ENCODE results near the gene ELOVL3.

Gene ELOVL3

DNA sequence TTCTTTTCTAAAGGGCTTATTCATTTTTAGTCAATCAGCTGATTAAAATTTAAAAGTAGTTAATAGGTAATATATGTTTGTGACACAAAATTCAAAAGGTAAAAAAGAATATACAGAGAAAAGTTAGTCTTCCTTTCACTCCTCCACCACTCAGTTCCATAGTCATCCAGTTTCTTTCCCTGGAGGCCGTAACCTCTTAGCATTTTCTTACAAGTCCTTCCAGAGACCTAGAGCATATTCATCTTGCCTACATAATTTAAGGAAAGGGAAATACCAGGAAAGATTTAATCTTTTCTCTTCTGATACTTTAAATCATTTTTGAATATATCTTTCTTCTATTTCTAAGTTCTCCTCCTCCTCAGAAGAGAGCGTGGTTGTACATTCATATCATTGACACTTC lies 29.3 kb downstream of the ELOVL3 start:
- no peak for DNase-seq

DNA sequence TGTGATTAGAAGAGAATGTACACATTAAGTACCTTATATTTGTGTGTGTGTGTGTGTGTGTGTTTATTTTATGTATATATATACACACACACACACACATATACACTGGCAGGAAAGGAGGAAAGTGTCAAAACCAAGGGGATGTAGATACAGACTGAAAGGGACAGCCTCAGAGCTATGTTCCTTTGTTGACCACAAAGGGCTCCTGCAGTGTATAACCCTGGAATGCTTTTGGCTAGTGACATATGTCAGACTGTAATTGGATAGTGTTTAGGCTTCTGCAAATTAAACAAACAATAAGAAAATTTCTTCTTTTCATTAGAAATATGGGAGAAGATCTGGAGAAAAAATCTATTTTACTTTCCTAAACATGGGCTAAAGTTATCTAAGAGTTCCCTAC lies 35.1 kb downstream of the ELOVL3 start:
- no peak for DNase-seq

DNA sequence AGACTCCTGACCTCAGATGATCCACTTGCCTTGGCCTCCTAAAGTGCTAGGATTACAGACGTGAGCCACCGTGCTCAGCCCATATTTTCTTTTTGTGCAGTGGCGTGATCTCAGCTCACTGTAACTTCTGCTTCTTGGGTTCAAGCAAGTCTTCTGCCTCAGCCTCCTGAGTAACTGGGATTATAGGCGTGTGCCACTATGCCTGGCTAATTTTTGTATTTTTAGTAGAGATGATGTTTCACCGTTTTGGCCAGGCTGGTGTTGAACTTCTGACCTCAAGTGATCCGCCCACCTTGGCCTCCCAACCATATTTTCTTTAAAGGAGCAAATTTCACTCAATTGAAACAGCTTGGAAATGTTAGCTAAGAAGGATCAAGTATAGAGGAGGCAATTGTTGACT lies 35.7 kb downstream of the ELOVL3 start:
- DNase-seq, result no peak

DNA sequence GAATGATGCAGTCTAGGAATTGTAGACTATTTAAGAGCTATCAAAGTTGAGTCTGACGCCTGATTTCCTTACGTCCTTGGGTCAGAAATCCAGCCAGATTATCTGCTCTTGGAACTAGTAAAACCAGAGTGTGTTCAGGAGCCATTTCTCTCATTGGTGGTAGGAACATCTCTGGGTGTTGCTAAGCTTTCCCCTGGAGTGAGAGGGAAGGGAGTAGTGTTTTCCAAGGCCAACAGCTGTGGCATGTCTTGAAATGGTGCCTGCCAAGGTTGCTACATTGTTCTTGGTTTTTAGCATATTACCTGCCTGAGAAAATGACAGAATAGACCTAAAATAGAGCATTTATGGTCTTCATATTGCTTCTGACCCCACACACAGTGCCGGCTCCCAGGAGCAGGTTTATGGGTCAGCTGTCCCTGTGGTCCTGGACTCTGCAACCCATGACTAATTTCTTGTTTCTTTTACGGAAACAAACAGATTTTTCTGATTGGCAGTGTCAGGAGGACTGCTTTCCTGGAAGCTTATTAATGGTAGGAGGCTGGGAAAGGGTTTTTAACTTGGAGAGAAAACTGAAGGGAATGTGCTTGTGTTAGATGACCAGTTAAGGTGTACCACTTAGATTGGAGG lies 36.8 kb downstream of the ELOVL3 start:
- no peak for DNase-seq

DNA sequence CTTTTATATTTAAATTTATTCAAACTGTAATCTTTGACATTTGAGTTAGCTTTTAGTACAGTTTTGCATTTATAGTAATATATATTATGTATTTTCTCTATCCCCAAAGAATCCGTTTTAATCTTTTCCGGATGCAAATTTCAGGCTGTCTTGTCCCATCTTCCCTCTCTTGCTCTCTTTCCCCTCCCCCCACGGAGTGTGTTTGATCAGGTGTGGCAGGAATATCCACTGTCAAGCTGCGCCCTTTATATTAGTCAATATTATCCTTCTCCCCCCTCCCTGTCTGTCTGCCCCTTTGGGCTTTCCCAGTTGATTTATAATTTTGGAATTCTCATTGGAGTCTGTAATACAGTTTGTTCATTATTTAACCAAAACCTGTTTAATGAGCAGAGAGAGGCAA lies 38.3 kb downstream of the ELOVL3 start:
- DNase-seq, result no peak

DNA sequence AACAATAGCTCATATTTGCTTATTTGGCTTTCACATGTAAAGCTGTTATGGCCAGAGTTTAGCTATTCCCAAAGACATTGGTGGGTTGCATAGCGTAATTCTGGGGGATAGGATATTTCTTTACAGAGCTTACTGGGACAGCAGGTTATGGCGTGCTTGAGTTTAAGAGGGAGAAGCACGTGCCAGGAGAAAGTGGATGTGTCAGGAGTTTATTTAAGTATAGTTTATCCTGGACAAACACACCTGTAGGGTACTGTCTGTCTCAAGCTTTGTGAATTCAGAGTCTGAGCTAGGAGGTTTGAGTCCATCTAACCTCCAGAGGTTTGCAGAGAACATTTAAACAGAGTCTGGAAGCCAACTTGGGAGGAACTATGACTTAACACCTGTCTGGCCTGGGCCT lies 40.6 kb downstream of the ELOVL3 start:
- no peak for DNase-seq

DNA sequence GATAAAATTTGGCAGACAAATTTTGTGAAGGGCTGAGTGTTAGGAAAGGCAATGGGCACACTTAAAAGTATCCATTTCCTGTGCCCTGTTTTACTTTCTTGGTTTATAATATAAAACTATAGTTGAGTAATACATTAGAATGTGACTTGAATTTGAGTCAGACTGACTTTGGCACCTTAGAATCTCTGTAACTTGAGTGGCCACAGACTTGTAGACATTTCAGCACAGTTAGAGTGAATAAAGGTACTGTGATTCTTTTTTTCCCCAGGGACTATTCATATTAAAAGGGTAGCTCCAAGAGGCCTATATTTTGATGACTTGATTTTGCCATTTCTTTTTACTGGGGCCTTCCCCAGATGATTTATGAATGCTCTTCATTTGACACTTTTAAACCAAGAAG lies 41.6 kb downstream of the ELOVL3 start:
- no peak for DNase-seq

DNA sequence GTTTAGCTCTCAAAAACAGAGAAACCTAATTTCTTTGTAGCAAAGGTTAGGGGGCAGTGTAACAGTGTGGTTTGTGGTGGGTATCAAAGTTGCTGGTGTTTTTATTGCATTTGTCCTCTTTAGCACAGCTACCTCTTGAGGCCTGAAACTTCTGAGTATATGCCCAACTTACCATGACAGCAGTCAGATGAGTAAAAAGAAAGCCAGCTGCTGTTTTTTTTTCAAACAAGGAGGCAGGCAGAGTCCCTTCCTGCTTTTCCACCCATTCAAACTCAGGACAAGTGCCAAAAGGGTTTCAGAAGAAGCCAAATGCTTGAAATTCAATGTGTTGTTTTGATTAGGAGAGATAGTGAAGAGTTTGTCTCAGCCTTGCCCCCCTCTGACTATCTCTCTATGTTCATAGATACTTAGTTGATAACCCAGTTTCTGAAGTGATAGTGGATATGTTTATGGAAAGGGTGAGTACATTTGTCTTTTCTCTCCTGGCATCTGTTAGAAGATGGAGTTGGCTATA lies 42.3 kb downstream of the ELOVL3 start:
- DNase-seq, result no peak

DNA sequence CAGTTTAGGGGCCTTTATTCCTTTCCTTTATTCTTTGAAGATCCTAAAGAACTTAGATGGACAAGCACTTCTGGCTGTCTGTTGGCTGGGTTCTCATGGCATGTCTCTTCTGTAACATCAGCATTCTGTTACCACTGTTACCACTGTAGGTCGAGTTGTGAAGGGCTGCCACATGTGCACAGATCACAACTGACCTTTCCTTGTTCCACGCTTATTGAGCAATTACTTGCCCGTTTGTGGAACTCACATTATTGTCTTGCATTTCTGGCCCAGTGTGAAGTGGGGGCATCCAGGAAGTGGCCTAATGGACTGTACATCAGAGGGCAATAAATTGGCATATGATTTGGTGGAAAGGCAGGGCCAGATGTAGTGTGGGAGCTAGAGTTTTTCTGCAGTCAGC lies 42.9 kb downstream of the ELOVL3 start:
- DNase-seq, result no peak

DNA sequence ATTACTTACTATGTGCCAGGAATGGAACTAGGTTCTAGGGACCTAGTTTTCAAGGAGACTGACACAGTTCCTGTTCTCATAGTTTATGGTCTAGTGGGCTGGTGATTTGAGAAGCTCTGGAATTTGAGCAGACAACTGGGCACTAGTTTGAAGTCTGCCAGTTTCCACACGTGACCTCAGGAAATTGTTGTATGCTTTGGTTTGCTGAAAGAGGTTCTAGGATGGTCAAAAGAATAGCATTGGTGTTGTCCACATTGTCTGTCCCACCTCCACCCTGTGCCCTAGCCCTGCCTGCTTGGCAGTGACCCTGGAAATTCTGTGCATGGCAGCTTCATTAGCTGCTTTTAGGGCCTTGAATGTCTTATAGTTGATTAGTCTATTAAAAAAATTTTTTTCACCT lies 48.0 kb downstream of the ELOVL3 start:
- DNase-seq, result no peak

DNA sequence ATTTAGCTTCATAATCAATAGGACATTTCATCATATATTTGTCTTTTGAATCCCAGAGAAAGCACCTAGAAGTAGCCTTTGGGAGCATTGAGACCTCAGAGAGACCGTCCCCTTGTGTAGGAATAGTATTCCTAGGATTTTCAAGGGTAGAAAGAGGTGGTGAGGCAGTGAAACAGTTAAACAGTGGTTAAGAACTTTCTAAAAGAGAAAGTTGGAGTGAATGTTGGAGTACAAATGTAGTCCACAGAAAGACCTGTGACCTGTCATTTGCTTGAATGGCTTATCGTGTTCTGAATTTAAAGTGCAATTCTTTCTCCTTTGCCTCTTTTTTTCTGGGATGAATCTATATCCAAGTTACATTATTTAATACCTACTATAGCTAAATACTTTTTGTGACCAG lies 49.2 kb downstream of the ELOVL3 start:
- DNase-seq, result no peak

DNA sequence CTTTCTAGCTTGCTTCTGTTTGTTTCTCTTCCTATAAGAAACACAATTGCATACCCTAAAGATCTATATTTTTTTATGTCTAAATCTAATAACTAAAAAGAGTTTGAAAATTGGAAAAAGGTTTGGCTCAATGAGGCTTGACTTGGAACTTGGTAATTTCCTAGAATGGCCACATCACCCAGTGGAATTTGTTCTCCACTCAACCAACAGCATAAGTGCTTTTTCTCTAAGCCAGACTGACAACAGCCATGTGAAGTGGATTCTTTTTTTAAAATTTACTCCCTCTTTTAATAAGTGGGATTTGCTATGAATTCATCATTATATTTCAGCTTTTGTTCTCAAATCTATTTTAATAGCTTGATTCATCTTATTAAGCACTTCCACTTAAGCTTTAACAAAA lies 53.0 kb downstream of the ELOVL3 start:
- DNase-seq, result no peak

All from NCI-H2107 (cell line).